GM18520 (cell line): ENCODE results near the gene ZNF343.
"Not testable (repeated sequence)": the region's sequence is repeated elsewhere in the genome, so short reads cannot be mapped to it uniquely, and the experiment has no call there.

Source experiments
- ATAC-seq: cut with Tn5 transposase; IDR thresholded peaks from one replicate; pipeline ENCODE4 v1.9.1; 2021; ENCODE audit not compliant: unreplicated experiment

ZNF343 gene

DNA sequence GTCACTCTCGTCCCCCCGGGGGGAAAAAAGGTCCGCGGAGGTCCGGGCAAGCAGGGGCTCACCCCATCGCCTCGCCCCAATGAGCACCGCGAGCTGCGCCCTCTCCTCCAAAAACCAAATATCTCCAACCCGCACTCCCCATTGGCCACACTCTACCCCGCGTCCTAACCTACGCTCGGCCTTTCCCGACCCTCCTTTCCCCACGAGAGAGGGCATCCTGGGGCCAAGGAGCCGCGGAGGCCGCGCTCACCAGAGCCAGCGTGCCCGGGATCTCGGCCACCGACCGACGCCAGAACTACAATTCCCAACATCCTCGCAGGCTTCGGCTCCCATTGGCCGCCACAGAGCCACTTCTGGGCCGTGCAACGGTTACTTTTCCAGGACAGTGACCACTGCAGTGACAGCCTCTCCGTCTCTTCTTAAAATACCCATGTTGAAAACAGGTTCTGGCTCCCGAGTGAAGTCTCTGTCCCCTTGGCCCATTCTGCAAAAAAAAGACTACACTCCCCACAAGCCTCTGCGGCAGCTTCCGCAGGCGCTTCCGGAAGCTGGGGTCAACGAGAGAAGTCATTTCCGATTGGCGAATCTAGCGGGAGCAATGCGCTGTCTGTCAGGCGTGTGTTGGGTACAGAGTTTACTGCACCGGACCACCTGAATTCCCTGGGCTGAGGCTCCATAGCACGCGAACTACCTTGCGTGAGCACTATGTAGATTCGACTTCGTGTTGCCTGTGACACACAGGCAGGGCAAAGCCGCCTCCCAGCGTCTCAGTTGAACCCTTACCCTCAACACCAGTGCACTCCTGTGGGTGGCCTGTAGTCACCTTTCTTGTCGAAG is at the start of gene ZNF343:
TSS of gene ZNF343 (minus strand) at position 285 of the 837 bp plus-strand sequence. CDS start 15,020 bp downstream, outside the sequence.
- peak; percentile 87 for ATAC-seq

DNA sequence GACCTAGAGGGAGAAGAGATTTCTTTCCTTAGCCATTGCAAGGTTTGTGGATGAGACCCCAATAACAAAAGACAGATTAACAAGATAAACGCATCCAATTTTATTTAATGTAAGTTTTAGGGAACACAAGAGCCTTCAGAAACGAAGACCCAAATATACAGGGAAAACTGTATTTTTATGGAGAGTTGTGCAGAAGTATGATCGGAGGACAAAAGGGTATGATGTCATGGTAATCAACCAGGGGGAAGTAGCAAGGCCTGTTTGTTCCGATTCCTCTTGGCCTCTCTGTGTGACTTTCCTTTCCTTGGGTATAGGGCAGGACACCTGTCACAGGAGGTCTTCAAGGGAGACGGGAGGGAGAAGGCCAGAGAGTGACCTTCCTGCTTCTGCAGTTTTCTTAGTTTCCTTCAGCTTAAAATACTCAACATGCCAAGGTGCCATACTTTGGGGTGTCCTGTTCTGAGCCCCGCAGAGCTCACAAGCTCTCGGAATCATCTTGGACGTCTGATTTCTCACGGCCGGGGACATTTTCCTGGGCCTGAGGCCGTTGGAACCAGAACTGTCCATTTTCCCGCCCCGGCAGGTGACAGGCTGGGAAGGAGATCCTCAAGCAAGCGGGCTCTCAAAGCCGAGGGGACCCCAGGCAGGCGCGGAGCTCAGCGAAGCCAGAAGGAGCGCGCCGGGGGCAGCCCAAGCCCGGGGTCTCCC is 49.3 kb upstream of the ZNF343 start:
- ATAC-seq, result no peak

- ATAC-seq, result no peak
Measured at GRCh38 chr20:2545594-2545993, 36.9 kb upstream of the ZNF343 start.

DNA sequence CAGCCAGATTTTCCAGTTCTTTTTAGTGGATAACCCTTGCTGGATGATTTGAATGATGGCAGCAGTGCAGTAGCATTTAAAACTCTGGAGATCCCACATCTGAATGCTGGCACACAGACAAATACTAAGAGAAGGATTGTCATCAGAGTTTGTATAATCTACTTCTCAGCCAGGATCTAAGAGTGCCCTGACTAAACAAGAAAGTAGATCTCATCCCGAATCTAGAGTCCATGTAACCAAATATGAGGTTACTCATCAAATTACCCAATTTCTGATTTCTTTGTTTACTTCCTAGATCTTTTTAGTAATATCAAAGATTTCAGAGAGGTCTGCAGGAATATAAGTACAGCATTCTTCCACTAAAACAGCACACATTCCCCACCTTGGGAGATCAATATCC is 35.5 kb upstream of the ZNF343 start:
- no peak for ATAC-seq

GRCh38 chr20:2542361-2542760 is 33.6 kb upstream of the ZNF343 start:
- ATAC-seq, result no peak

DNA sequence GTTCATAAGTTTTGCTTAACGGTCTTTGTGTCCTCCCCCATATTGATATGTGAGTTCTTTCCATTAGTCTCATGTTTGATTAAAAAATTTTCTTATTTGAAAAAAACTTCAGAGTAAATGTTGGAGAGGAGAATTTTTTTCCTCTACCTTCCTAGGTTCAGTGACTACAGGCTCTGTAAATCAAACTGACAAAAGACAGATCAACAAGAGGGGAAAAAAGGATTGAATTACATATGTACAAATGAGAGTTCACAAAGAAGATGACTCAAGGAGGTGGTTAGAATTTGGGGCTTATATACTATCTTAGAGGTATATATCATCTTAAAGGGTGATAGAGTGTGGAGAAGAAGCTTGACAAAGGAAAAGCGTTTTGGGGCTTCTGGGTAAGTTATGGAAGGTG is 33.2 kb upstream of the ZNF343 start:
- no peak for ATAC-seq

DNA sequence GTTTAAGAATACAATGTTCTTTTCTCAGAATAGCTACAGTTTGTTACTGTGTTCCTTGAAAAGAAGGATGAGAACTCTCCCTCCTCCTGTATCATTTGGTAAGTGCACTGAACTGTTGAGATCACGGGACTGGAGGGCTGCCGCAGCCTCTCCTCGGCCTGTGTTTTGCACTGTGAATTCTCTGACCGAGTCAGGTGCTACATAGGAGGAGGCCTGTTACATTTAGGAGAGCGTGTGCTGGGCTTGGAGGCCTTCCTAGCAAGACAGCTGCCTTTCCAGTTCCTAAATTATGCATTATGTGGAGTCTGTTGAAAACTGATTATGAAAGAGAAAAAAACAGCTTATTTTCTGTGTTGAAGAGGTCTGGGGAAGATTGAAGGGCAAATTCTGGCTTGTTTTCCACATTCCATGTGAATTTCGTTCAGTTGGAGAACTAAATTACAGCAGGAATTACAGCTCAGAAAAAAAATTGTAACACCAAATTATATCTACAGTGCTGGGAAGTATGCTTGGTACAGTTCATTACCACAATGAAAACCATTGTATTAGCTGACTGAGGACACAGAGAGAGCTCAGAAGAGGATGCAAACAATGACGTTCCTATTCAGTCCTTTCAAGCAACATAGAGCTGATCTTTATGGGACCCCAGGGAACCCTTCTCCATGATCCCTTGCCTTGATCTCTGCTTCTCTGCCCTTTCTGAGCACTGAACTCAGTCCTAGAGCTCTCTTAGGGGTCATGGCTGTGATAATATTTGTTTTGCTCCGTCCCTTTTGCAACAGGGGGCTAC is 30.4 kb upstream of the ZNF343 start:
- no peak for ATAC-seq

- ATAC-seq, result no peak
Measured at GRCh38 chr20:2538356-2538755, 29.6 kb upstream of the ZNF343 start.

GRCh38 chr20:2537101-2537500 is 28.4 kb upstream of the ZNF343 start:
- no peak for ATAC-seq

- no peak for ATAC-seq
Measured at GRCh38 chr20:2536560-2536986, 27.9 kb upstream of the ZNF343 start, which contains the start of gene TMC2. Gene TMC2, plus strand, starts transcription at chr20:2536573. Its CDS starts 49 bp downstream, at chr20:2536622.

GRCh38 chr20:2535711-2536559 is 27.2 kb upstream of the ZNF343 start:
- no peak for ATAC-seq

DNA sequence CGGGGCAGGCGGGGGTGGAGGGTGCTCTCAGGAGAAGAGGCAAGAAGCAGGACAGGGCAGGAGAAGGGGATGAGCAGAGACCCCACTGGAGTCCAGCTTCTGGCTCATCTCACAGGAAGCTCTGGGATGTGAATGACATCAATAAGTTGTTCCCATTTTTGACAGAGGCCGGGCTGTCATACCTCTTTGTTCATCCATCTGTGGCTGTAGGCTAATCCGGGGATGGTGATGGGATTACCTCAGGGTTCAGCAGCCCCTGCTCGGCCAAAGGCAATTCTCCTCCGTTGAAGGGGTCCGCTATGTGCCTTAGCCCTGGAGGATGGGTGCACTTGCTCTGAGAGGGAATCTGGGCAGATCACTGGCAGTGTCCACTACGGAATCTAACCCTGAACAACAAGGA is 24.4 kb upstream of the ZNF343 start:
- ATAC-seq, result no peak

GRCh38 chr20:2528671-2529271 is 20.1 kb upstream of the ZNF343 start:
- ATAC-seq, result no peak

GRCh38 chr20:2527762-2528161 is 19.0 kb upstream of the ZNF343 start:
- ATAC-seq, result no peak

GRCh38 chr20:2526218-2526583 is 17.5 kb upstream of the ZNF343 start:
- ATAC-seq, result not testable (repeated sequence)

DNA sequence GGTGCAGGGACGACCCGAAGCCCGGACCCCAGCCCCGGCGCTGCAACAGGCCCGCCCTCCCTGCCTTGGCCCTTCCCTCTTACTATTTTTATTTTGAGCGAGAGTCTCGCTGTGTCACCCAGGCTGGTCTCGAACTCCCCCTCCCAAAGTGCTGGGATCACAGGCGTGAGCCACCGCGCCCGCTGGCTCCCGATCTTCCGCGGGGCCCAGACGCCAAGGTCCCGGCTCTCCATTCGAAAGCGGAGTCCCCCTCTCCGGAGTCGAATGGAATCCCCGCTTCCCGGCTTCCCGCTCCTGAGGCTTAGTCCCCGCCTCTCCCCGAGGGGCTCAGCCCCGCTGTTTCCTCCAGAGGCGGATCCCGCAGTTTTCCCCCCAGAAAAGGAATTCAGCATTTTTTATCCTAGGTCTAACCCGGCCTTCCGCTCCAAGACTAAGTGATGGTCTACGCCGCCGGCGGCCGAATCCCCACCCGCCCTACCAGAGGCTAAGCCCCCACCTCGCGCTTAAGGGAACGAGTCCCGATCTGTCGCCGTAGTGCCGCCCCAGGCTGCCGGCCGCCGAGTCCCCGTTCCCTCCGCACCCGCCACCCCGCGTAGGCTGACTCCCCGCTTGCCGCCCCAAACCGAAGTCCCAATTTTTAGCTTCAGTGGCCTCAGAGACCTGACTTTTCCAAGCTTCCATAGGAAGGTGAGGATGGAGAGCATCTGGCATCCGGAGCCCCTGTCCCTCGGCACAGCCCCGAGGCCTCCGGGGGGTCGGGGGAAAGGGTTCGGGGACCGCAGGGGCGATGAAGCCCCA is 16.2 kb upstream of the ZNF343 start:
- ATAC-seq, result no peak

- ATAC-seq, result peak; percentile 57
Measured at GRCh38 chr20:2523919-2524708, 15.4 kb upstream of the ZNF343 start.

DNA sequence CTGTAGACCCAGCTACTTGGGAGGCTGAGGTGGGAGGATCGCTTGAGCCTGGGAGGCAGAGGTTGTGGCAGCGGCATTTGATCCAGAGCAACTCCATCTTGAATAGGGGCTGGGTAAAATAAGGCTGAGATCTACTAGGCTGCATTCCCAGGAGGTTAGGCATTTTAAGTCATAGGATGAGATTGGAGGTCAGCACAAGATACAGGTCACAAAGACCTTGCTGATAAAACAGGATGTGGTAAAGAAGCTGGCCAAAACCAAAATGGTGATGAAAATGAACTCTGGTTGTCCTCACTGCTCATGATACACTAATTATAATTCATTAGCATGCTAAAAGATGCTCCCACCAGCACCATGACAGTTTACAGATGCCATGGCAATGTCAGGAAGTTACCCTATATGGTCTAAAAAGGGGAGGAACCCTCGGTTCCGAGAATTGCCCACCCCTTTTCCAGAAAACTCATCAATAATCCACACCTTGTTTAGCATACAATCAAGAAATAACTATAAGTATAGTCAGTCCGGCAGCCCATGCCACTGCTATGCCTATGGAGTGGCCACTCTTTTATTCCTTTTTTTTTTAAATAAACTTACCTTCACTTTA is 14.2 kb upstream of the ZNF343 start:
- not testable (repeated sequence) for ATAC-seq
